ENCODE measurements around the gene ROBO1. TPM values are rescaled to one million over a fixed set of nuclear protein-coding genes. Genes with fewer than 3 reads are reported as not detected.

ROBO1 gene
- total RNA-seq, 1 experiment from 2014 or later = 73.4 TPM

DNA sequence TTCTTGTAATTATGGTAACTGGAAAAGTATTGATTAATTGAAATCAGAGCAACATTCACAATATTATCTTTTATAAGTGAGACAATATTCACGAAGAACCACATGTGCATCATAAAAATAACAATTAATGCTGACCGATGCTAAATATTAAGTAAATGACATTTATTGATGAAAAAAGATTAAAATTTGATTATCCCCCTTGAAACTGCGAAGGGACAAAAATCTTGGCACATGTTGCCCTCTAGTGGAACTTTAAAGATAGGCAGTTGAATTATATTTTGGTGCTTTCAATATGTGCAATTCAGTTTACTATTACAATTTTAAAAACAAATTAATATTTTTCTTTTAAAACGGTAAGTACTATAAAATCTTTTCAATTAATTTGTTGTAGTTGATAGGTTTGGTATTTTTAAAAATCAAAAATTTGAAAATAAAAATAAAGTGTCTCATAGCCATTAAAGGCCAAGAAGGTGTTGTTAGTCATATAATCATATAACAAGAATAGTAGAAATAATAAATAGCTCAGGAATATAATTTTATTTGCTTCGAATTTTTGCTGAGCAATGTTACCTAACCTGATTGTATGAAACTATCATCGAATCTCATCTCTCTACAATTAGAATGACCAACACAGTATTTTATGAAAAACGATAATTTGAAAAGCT is 270.2 kb downstream of the ROBO1 start:
- peak in 1 of 2 experiments; percentile 57 for DNase-seq
- Histone ChIP-seq H3K27me3 (no peaks in the 10 kb centered on the region), H3K9me3 (replicated peaks) (peaks cover 3% of the 10 kb centered on the region; the same call in 1 of the 2 replicates)

DNA sequence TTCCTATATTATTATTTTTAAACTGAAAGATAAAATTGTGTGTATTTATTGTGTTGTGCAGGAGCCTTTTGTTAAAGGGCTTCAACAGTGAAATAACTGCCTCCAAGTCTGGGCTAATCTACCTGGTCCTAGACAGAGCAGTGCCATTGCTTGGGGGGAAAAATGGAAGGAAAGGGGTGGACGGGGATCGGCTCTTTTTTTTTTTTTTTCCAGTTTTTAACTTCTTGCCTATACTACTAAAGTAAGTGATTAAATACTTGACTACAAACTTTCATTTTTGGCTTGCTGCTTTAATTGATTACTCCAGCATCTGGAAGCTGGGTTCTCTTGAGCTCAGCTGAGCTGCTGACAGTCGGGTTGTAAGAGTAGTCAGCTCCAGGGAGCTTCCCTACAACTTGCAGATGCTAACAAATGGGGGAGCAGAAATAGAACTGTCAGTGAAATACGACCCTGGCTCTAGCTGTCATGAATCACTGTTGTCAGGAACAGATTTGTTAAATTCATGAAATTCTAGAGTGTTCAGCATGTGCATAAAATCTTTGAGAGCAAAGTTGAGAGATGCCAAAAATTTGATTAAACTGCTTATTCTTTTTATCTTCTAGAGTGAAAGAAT is 276.7 kb downstream of the ROBO1 start:
- Histone ChIP-seq H3K27ac (no peak overlapping the region), H3K36me3 (no peaks in the 10 kb centered on the region), H3K4me3 (no peak overlapping the region), H3K4me1 (no peaks in the 10 kb centered on the region; the same call in 1 of the 2 replicates), H3K27me3 (no peaks in the 10 kb centered on the region), H3K9me3 (replicated peaks) (0 out of 2 replicates have a peak, but pooled peaks cover 6% of the 10 kb centered on the region)
- peak in 1 of 2 experiments; percentile 14 for DNase-seq

More for the DNA sequence above, 270.2 kb downstream of the ROBO1 start:
- Histone ChIP-seq H3K4me1 (no peaks in the 10 kb centered on the region), H3K4me3 (no peak overlapping the region), H3K27ac (no peak overlapping the region), H3K36me3 (no peaks in the 10 kb centered on the region)

DNA sequence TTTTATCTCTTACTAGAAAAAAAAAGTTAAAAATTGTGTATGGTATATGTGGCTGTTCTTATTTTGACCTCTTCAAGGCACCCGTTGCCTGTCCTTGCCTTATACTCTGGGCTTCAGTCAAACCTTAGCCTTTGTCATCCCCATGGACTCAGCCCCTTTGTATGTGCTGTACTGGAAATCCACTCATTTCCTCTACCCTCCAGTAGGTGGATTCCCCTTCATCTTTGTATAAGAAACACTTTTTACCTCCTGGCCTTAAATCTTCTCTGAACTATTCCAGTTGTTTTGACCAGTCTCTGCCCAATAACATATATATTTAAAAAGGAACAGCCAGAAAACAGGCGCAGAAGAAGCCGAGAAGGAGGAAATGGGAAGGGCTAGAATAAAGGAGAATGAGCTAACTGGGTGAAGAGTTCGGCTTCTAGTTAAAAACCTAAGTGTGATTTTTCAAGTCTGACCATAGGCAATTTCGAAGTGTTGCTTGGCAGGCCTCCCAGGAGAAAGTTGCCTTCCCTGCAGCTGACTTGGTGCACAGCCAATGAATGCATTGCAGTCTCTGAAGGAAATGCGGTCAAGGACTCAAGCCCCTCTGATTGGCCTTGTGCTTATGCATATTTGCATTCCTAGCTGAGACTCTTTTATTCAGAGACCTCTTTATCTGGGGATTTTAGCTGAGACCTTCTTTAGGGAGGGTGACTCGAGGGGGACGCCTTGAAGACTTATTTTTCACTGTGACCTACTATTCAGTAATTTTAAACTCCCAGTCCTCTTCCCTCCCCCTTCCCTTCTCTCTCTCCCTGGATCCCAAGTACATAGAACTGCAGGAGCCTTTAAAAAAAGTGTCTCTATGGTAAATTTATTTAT is 277.4 kb downstream of the ROBO1 start:
- Histone ChIP-seq H3K9me3 (replicated peaks) (0 out of 2 replicates have a peak, but pooled peaks cover 6% of the 10 kb centered on the region), H3K36me3 (no peaks in the 10 kb centered on the region), H3K27me3 (no peaks in the 10 kb centered on the region), H3K4me3 (no peak overlapping the region), H3K27ac (no peak overlapping the region), H3K4me1 (no peaks in the 10 kb centered on the region; the same call in 1 of the 2 replicates)
- peak; percentile 34 to 51 for DNase-seq

DNA sequence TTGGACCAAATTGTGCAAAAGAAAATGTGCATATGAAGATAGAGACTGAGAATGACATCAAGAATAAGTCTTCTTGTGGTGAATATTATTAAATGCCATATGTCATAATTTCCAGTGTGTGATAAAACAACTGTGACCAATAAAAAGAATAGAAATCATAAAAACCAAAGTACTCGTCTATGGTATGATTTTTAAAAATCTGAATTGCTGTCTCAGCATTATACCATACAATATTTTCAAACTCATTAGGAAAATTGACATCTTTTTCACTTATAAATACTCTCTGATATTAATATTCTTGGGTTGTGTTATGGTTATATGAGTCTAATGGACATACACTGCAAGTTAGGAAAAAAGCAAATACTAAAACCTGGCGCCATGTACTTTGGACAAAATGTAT is 279.4 kb downstream of the ROBO1 start:
- no peaks in the 10 kb centered on the region for H3K36me3 ChIP-seq
- H3K27me3 ChIP-seq = no peaks in the 10 kb centered on the region
- H3K4me3 ChIP-seq = no peak overlapping the region
- H3K4me1 ChIP-seq = no peaks in the 10 kb centered on the region; the same call in 1 of the 2 replicates
- no peak for DNase-seq
- no peak overlapping the region for H3K27ac ChIP-seq
- 0 out of 2 replicates have a peak, but pooled peaks cover 3% of the 10 kb centered on the region for H3K9me3 ChIP-seq (replicated peaks)

DNA sequence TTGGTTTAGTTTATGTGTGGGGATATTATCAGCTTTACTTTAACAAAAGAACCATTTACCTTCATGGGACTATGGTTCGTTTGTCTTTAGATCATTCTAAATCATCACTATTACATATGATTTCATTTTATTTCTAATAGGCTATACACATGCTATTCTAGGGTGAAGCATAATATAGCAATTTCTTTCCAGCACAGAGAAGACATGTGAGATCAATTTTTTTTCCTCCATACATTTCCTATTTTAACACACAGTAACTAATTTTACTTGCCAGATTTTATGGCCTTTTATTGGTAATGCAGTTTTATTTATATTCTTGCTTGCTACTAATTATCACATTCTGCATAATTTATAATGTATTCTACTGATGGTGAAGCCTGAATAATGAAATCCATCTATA is 287.1 kb downstream of the ROBO1 start:
- no peak overlapping the region for H3K27ac ChIP-seq
- no peaks in the 10 kb centered on the region for H3K9me3 ChIP-seq (replicated peaks)
- H3K4me3 ChIP-seq = no peak overlapping the region
- no peaks in the 10 kb centered on the region for H3K27me3 ChIP-seq
- H3K36me3 ChIP-seq = no peaks in the 10 kb centered on the region
- no peak for DNase-seq
- no peaks in the 10 kb centered on the region for H3K4me1 ChIP-seq

DNA sequence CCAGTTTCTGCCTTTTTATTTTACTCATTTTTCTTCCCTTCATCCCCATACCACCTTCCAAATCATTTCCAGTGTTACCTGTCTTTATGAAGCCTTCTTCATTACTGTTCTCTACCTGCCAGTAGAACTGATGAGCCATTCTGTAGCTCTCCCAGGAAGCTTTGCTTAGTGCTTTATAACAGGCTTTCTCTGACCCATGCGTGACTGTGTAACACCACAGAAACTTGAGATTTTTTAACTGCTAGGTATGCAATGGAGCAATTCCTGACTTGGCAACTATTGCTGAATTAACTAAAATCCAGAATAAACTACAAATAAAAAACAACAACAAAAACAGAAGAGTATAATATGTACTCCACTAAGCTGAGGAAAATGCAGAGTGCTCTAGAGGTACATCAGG is 289.2 kb downstream of the ROBO1 start:
- H3K4me1 ChIP-seq = no peaks in the 10 kb centered on the region
- no peaks in the 10 kb centered on the region for H3K9me3 ChIP-seq (replicated peaks)
- H3K27ac ChIP-seq = no peak overlapping the region
- no peaks in the 10 kb centered on the region for H3K36me3 ChIP-seq
- no peaks in the 10 kb centered on the region for H3K27me3 ChIP-seq
- DNase-seq = no peak
- H3K4me3 ChIP-seq = no peak overlapping the region

DNA sequence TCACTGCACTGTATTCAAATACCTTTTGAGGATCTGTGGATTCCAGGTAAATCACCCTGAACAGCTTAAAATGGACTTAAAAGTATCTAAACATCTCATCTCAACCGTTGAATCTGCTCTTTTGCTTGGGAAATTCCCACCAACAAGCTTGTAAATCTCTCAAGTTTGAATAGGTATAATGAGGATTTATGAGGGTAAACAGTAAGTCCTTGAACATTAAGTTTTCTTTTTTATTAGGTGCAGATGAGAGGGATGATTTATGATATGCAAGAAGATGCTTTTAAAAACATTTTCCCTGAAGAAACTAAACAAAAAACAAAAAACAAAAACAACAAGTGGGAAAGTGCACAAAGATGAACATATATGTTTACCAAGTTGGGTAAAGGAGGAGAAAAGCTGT is 290.6 kb downstream of the ROBO1 start:
- H3K9me3 ChIP-seq (replicated peaks) = no peaks in the 10 kb centered on the region
- no peak for DNase-seq
- H3K27me3 ChIP-seq = no peaks in the 10 kb centered on the region
- H3K36me3 ChIP-seq = no peaks in the 10 kb centered on the region
- no peaks in the 10 kb centered on the region for H3K4me1 ChIP-seq
- no peak overlapping the region for H3K27ac ChIP-seq
- no peak overlapping the region for H3K4me3 ChIP-seq

DNA sequence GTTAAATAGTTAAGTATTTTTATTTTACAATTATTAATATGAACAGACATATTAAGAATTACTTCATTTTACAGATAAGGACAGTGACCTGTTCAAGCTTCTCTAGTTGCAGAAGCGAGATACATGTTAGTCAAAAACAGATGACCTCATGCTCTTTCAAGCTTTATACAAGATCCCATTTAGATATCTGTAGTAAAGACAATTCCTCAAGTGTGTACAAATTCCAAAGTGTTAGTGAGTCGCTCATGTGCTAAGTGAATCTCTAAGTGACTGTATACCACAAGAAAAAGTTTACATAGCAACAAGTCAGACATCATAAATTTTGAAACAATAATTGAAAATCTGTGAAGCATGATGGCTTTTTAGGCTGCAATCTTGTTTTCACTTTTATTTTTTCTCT is 293.8 kb downstream of the ROBO1 start:
- Histone ChIP-seq H3K4me3 (no peak overlapping the region), H3K36me3 (no peaks in the 10 kb centered on the region), H3K9me3 (replicated peaks) (no peaks in the 10 kb centered on the region), H3K27me3 (no peaks in the 10 kb centered on the region), H3K4me1 (no peaks in the 10 kb centered on the region), H3K27ac (no peak overlapping the region)
- DNase-seq = no peak

DNA sequence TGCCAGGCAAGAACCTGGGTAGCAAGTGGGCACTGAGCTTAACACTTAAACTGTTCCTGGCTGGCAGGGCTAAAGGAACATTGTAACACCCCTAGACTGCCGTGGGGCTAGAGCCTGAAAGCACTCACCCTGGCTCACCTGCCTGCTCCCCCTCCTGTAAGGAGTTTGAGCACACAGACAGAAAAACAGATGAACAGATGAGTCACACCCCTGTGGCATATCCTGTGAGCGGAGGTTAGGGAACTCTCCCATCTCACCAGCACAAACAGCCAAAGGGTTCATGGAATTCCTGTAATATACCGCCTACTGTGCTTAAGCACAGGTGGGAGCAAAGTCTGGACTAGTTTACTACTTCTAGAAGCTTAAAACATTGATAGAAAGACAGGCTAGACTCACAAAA is 300.1 kb downstream of the ROBO1 start:
- DNase-seq = no peak

DNA sequence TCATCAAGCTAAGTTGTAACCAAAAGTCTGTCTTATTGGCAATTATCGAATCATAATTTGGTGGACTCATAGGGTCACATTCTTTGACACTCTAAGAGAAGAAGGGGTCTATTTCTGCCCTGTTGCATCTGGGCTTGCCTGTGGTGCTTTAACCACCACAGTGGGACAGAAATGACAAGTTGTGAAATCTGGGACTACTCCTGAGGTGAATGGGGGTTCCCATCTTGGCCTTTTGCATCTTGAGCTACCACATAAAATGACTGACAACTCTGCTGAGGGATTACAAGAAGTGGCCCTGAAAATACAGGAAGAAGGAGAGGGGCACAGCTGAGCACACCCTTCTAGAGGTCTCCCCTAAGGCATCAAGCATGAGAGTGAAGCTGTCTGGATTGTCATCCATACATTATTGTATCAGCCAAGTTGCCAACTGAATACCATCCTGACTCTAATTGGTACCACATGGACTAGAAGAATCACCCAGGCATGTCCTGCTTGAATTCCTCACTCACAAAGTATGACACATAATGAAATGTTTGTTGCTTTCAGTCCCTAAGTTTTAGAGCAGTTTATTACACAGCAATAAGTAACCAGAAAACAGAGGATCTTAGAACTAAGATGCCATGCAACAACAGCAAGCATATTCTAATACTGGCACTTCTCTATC is 306.5 kb downstream of the ROBO1 start:
- no peak overlapping the region for H3K27ac ChIP-seq
- no peaks in the 10 kb centered on the region for H3K4me1 ChIP-seq
- H3K9me3 ChIP-seq (replicated peaks) = no peaks in the 10 kb centered on the region
- H3K4me3 ChIP-seq = no peak overlapping the region
- no peaks in the 10 kb centered on the region for H3K27me3 ChIP-seq
- H3K36me3 ChIP-seq = no peaks in the 10 kb centered on the region
- no peak for DNase-seq

More for the DNA sequence above, 300.1 kb downstream of the ROBO1 start:
- no peaks in the 10 kb centered on the region for H3K9me3 ChIP-seq (replicated peaks)
- H3K27me3 ChIP-seq = no peaks in the 10 kb centered on the region
- H3K4me3 ChIP-seq = no peak overlapping the region
- no peak overlapping the region for H3K27ac ChIP-seq
- no peaks in the 10 kb centered on the region for H3K36me3 ChIP-seq
- H3K4me1 ChIP-seq = no peaks in the 10 kb centered on the region

DNA sequence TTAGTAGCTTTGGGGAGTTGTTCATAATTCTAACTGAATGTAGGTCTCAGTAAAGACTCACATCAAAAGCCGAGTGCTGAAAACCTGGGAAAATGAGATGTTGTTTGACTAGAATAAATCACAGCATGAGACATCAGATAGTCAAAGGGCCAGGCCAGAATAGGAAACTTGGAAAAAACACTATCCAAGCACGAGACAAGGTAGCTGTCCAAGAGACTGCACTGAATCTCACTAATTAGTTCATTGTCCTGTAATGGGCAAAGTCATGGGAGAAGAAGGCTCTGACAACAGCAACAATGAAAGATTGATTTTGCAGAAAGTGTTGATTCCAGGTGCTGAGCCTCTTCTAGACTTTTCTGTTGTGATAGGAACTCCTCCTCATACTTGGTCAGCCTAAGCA is 314.2 kb downstream of the ROBO1 start:
- no peaks in the 10 kb centered on the region for H3K27me3 ChIP-seq
- H3K9me3 ChIP-seq (replicated peaks) = no peaks in the 10 kb centered on the region
- no peaks in the 10 kb centered on the region for H3K4me1 ChIP-seq
- DNase-seq = no peak
- no peak overlapping the region for H3K27ac ChIP-seq
- peaks cover under 1% of the 10 kb centered on the region for H3K36me3 ChIP-seq
- H3K4me3 ChIP-seq = no peak overlapping the region

DNA sequence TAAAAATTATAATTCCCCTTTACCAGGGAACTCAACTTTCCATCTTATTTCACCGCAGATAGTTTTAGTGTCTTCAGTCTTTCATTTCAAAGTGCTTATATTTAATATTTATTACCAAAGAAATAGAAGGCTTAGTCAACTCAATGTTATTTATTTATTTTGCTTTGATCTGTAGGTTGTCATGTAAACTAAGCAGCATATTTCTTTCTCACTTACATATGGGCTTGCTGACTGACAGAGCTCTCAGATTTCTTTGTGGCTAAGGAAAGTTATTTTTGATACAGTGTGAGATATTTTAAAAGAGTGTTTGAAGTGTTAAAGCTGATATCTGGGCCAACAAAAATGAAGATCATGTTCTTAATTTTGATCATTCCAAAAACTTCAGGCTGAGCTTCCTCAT is 331.4 kb downstream of the ROBO1 start:
- H3K27me3 ChIP-seq = no peaks in the 10 kb centered on the region
- H3K27ac ChIP-seq = no peak overlapping the region
- no peaks in the 10 kb centered on the region for H3K36me3 ChIP-seq
- H3K4me3 ChIP-seq = no peak overlapping the region
- DNase-seq = no peak
- no peaks in the 10 kb centered on the region; the same call in 1 of the 2 replicates for H3K4me1 ChIP-seq
- no peaks in the 10 kb centered on the region; the same call in 1 of the 2 replicates for H3K9me3 ChIP-seq (replicated peaks)

DNA sequence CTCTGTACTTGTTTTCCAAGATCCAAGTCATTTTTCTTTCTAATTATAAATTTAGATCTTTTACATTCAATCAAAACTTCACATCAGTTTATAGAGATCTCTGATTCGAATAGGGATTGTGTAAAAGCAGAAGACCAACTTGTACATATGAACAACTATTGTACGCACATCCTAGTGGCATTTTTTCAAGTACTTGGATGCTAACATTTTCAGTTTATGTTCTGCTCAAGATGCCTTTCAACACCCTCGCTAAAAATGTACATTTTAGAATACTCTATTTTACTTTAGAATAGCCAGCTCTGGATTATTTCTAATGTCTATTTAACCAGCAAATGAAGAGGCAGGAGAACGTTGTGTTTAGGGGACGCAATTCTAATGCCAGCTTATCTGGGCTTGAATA is 340.7 kb downstream of the ROBO1 start:
- Histone ChIP-seq H3K4me1 (no peaks in the 10 kb centered on the region), H3K27me3 (no peaks in the 10 kb centered on the region), H3K9me3 (replicated peaks) (no peaks in the 10 kb centered on the region), H3K4me3 (no peak overlapping the region), H3K36me3 (no peaks in the 10 kb centered on the region), H3K27ac (no peak overlapping the region)
- no peak for DNase-seq

DNA sequence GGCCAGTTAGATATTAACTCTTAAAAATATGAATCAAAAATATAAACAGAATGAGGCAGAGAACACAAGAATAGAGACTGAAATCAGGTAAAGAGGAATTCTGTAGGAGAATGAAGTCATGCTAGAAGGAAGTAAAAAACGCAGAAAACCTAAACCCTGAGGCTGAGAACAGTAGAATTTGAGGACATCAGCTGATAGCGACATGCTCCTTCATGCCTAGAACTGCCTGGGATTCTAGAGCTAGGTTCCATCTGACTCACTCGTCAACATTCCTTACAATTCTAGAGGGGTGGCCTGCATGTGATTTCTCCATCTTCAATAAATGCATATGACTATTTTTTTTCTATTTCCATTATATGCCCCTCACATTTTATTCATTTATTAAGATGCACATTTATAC is 343.0 kb downstream of the ROBO1 start:
- Histone ChIP-seq H3K36me3 (no peaks in the 10 kb centered on the region), H3K4me1 (no peaks in the 10 kb centered on the region), H3K27ac (no peak overlapping the region), H3K27me3 (no peaks in the 10 kb centered on the region), H3K4me3 (no peak overlapping the region), H3K9me3 (replicated peaks) (no peaks in the 10 kb centered on the region)
- DNase-seq = no peak

All from SJCRH30 (cell line).